Epithelial cell of proximal tubule (primary cell): ENCODE results near the gene ATF7. TPM values are rescaled to one million over a fixed set of nuclear protein-coding genes. Genes with fewer than 3 reads are reported as not detected.
"Not testable (repeated sequence)": the region's sequence is repeated elsewhere in the genome, so short reads cannot be mapped to it uniquely, and the experiment has no call there.

Source experiments
- DNase-seq: peaks from one replicate; pipeline ENCODE4 v3.0.0-alpha.2; 2011; ENCODE audit warnings: low read depth
- H3K4me3 ChIP-seq: 2 replicates; pipeline ENCODE4 v1.5.1; 2011; ENCODE audit warnings: low read depth, mild to moderate bottlenecking, low read length
- CTCF ChIP-seq: conservative IDR thresholded peaks from 2 replicates; pipeline ENCODE4 v1.5.1; 2012; ENCODE audit warnings: low read depth, mild to moderate bottlenecking, low read length
- total RNA-seq: library from RNA; depleted of rRNA; stranded (reverse); fragments of >200 nt; gene quantifications from 2 replicates; pipeline ENCODE4 v1.2.3, GENCODE V29; 2015

Gene ATF7
- total RNA-seq, 1 donor from 2014 or later = 9.2 TPM

- H3K4me3 ChIP-seq = no peak overlapping the region
- no peak for TF ChIP-seq CTCF
- no peak for DNase-seq
Observed at GRCh38 chr12:53571295-53571694, 54.9 kb downstream of the ATF7 start.

GRCh38 chr12:53568809-53569557, 57.2 kb downstream of the ATF7 start:
- TF ChIP-seq CTCF = no peak
- H3K4me3 ChIP-seq = no peak overlapping the region
- DNase-seq = no peak

- H3K4me3 ChIP-seq = no peak overlapping the region
- TF ChIP-seq CTCF = no peak
- no peak for DNase-seq
Observed at GRCh38 chr12:53567961-53568808, 58.0 kb downstream of the ATF7 start.

GRCh38 chr12:53565376-53565775, 60.8 kb downstream of the ATF7 start:
- DNase-seq, H3K4me3 ChIP-seq: not testable (repeated sequence)

- TF ChIP-seq CTCF = no peak
- DNase-seq = no peak
- H3K4me3 ChIP-seq = no peak overlapping the region
Observed at GRCh38 chr12:53564941-53565340, 61.2 kb downstream of the ATF7 start.

- no peak for DNase-seq
- H3K4me3 ChIP-seq = no peak overlapping the region
- TF ChIP-seq CTCF = no peak
Observed at GRCh38 chr12:53564278-53564677, 61.9 kb downstream of the ATF7 start.

GRCh38 chr12:53563452-53564028, 62.6 kb downstream of the ATF7 start:
- DNase-seq = no peak
- TF ChIP-seq CTCF = no peak
- no peak overlapping the region for H3K4me3 ChIP-seq
